Activated CD4-positive, alpha-beta T cell treated with anti-CD3 and anti-CD28 coated beads for 4 hours (primary cell): Measurements from ENCODE around the gene COPZ1.

ENCODE experiments used
- DNase-seq, 2 donors: peaks; one replicate each; pipeline ENCODE4 v3.0.0-alpha.2; 2020

Gene COPZ1

DNA sequence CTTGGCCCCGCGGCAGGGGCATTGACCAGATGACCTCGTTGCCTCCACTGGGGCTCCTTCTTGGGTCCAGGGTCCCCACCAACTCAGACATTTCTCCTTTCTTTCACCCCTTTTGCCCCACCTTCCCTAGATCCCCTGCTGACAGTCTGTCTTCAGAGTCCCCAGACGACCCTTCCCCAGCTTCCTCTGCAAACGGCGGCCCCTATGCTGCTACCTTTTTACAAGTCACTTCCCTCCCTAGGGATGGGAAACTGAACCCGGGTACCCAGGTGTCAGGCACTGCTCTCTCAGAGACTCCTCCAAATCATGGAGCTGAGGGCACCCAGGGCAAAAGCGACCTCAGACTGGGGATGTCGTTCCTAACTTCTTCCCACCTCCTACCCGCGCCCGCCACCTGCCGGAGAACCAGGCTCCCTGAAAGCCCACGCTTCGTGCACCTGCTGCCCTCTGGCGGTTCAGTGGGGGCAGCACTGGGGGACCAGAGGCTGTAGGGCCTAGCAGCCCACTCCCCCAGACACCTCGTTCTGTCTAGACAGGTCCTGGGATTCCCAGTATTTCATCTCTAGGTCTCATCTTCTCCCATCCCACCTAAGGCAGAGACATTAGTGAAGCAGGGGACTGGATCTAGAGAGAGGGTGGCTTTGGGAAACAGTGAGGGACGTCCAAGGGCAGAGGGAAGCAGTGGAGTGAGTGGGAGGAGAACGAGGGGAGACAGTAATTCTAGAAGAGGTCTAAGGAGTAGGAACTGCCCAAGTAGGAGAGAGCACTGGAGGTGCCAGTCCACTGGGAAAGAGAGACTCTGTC lies 54.7 kb downstream of the COPZ1 start:
- DNase-seq, result peak; percentile 88 to 93

DNA sequence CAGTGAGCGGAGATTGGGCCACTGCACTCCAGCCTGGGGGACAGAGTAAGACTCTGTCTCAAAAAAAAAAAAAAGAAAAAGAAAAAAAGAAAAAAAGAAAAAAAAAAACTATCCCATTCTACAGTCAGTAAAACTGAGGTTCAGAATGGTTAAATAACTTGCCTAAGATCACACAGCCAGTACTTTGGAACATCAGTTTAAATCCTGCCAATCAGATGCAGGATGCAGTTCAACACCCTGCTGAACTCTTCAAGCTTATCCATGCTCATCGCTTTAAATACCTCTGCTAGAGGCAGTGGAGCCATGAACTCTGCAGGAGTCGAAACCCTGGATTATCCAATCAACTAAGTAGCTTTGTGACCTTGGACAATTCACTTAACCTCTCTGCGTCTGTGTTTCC lies 56.2 kb downstream of the COPZ1 start:
- DNase-seq, result no peak

DNA sequence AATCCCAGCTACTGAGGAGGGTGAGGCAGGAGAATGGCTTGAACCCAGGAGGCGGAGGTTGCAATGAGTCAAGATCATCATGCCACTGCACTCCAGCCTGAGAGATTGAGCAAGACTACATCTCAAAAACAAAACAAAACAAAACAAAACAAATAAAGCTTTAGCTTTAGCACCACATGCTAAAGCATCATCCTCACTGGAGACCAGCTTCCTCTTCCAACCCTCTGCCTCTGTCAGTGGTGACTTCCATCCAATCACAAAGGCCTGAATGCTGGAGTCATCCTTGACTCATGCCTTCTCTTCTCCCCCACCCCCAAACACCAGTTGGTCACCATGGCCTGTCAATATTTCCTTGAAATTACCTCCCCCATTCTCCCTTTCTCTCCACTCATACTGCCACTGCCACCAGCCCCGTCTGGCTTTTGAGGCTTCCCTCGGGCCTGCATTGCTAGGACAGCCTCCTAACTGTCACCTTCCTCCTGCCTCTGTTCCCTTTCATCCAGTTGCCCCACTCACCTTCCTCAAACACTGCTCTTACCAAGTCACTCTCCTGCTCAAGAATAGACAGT lies 58.2 kb downstream of the COPZ1 start:
- no peak for DNase-seq

DNA sequence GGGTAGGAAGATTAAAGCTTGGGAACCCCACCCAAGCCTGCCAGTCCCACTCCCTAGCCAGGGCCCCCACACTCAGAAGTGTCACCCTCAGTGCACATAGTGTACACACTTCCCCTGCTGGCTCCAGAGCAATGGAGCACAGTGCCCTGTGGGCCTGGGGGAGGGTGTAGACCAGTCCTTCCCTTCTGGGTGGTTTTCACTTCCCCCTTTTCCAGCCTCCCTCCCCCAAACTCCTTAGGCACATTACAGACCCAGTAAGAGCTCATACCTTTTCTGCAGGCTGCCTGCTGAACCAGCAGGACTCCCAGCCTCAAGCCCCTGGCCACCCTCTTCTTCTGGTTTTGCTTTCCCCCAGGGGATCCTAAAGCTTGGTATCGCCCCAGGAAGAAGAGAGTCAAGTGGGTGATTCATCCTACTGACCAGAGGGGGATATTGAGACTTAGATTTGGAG lies 59.7 kb downstream of the COPZ1 start, which contains the start of gene ZNF385A:
ZNF385A (minus strand) TSS at position 143 of the 451 bp plus-strand sequence. CDS start 219 bp downstream, outside the sequence.
- no peak for DNase-seq

DNA sequence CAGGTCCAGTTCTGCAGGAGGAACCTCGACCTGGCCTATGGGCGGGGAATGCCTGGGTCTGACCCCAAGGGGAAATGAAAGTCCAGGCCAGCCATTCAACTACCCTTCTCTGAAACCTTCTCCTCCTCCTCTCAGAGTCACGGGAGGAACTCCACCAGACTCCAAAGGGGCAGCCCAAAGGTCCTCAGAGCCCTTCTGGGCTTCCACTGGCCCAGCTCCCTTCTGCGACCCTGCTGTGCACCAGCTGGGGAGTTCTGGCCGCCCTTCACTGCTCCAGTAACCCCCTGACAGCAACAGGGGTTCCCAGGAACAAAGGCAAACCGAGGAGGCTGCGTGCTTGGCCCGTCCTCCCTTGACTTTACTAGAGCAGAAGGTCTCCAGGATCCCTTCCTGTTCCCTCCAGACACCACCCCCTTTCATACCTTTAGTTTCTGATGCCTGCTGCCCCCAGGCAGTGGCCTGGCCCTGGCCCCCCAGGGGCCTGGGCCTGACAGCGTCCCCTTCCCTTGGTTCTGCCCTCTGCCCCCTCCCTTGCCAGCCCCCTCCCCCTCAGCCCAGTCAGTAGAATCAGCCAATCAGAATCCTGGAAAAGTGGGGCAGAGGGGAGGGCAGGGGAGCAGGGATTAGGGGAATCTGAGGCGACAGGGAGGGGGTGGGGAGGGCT lies 60.5 kb downstream of the COPZ1 start:
- DNase-seq, result no peak

DNA sequence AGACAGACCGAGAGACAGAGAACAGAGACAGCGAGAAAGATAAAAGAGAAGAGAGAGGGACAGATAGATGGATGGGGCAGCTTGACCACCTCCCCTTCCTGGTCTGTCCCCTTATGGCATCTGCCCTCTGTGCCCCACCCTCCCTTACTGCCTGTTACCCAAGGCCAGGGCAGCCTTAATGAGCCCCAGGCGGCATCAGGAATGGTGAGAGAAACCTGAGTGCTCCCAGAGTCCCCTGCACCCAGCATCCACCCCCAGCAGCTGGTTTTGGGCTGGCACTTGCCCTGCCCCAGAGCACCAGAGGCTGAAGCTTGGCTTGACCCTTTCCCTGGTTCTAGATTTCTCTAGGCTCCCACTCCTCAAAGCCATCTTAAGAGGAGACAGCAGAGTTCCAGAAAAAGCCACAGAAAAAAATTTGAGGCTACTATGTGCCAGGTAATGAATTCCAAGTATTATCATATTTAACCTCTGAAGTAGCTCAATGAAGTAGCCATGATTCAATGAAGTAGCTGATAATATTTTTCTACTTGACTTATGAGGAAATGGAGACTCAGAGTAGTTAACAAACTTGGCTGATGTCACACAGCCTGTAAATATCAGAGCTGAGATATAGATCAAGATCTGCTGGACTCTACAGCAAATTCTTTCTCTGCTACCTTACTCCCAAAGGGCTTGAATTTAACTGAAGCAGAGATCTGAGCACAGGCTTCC lies 61.6 kb downstream of the COPZ1 start:
- DNase-seq, result no peak

DNA sequence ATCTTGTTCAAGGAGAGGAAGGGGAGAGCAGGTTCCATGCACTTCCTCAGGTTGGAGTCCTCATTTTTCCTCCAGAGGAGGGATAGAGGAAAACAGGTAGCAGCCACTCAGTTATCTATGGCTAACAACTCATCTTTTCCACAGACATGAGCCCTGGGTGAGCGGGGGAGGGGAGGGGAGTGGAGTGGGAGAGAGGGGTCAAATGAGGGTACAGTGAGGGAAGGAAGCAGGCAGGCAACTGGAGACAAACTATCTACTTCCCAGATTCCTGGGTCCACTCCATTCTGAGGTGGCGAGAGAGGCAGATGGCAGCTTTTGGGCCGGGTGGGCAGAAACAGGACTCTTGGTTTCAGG lies 62.2 kb downstream of the COPZ1 start:
- DNase-seq, result no peak

DNA sequence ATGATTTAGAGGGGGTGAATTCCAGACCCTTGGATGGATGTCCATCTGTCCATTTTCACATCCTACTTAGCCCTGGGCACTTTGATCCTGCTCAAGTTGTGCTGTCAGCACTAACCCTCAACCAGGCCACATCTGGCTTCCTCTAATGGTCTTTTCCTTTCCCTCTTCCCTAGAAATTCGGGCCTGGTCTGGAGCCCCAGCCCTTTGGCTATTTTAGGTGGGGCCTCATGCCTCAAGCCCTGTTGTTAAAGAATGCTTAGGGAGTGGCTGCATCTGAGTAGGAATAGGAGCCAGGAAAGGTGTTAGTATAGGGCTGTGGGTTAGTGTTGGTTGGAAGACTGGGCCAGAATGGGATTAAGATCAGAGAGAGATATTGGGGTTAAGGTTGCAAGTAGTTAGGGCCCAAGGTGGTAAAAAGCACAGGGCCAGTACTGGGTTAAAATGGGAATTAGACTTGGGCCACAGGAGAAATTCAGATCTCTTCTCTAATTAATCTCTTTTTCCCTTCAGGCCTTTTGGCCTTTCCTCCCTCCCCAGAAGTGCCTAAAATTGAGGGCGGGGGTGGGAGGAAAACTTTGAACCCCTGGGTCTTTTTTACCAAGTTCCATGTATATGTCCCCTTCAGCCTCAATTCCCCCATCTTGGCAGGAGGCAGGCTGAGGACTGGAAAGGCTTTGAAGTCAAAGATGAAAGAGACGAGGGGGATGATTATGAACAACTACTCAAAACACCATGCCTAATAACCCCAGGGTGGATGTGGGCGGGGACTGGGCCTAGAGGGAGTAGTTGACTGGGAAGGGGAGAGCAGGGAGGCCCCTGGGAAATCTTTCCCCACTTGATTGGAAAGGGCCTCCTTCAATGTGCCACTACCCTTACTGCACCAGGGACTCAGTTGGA lies 63.6 kb downstream of the COPZ1 start:
- DNase-seq, result no peak

DNA sequence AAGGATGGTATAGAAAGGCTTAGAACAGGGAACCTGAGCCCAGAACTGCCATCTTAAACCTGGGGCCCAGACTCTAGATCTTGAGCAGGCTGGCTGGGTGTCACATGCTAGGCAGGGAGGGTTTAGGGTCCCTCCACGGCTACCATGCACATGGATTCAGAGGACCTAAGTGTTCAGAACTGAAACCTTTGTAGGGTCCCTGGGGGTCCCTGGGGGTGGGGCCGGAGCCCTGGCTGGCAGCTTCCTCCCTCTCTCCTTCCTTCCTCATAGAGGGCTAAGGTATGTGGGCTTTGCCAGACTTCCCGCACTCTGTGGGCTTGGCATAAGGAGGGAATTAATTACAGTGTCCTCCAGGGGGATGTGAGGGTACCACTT lies 64.2 kb downstream of the COPZ1 start:
- no peak for DNase-seq

DNA sequence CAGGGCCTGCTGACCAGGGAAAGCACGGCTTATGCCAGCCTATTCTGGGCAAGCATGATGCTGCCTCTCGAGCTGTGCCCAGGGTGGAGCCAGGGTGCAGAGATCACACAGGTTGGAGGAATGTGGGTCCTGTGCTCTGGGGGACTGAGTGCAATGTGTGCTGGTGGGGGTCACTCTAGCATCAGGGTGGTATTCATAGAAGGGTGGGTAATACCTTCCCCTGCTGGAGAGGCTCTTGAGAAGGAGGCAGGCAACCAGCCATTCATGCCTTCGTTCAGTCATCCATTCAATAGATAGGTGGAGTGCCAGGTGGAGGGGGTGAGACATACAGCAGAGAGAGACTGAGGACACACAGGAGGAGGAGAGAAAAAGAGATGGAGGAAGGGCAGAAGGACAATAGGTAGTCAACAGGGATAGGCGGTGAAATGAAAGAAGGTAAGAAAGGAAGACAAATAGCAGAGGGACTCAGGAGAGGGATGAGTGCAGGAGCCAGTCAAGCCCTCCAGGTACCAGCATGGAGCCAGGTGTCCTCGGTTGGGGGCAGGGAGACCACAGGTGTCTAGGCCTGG lies 64.8 kb downstream of the COPZ1 start:
- DNase-seq, result no peak

DNA sequence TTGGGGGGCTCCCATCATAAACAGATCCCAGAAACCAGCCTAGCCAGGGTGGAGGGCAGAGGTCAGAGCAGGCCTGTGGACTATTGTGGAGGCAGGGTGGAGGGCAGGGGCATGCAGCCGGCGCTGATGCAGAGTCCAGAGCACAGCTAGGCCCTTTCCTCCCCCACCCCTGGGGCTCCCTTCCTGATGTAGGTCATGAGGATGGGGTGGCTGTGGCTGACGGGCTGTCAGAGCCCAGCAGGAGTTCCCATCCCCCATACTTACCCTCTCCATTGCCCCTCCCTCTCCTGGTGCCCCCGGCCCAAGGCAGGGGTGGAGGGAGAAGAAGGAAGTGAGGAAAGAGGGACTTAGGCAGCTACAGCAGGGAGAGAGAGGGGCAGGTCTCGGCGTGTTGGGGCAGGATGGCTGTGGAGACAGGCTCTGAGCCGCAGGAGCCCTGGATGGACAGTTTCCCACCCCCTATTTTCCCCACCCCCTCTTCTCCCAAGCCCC lies 65.3 kb downstream of the COPZ1 start:
- no peak for DNase-seq

DNA sequence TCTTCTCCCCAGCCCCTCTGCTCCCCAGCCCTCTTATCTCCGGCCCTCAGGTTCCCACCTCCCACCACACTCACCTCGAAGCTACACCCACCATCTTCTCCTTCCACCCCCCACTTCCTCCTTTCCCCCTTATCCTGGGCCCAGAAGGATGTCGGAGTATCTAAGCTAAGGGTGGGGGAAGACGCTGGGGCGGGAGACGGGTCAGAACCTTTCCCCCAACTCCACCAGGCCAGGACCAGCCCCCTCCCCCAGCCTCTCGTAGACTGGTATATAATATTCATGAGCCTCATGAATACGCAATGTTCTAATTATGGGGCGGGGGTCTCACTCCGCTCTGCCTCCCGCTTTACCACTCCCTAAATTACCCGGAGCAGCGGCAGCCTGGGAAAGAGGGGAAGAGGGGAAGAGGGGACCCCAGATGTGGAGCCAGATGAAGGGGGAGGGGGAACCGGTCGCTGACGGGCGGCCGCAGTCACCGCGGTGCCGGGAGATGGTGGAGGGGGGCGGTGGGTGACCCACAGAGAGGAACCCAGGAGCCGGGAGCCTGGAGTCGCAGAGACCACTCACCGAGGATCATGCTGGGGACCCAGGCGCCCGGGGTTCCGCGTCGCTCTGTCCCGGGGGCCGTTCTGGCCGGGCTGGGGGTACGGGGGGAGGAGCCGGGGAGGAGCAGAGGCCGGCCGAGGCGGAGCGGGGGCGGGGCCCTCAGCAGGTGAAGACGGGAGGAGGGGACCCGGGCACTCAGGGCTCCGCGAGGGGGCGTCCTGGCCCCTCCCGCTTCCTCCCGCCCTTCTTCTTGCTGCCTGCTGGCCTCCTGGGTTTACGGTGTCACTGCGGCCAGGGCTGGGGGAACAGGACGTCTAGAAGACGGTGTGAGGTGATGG lies 66.0 kb downstream of the COPZ1 start:
- peak; percentile 66 to 72 for DNase-seq

DNA sequence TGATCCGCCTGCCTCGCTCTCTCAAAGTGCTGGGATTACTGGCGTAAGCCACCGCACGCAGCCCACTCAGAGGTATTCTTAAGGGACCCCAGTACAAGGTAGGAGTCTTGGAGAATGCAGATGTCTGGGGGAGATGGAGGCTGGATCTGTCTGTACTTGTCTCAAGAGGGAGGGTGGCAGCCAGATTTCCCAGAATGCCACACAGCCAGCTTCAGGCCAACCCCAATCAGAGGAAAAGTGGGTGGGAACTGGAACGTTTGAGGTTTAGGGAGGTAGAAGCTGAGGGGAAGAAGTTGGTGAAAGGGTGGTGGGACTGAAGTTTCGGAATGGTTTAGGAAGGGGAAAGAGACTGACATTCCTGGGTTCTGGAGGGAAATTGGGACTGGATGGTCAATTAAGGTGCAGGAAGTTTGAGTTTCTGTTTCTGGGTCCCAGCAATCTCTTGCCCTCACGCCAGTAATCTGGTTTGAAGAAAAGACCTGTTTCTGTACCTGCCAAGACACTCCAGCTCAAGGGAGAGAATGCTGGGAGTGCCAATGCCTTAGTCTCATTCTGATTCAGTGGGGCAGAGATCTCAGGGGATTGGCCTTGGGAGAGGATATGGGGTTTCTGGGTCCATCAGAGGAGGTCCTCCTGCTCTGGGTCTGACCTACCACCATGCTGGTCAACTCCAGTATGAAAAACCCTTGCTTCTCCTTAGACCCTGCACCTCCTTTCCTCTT lies 67.7 kb downstream of the COPZ1 start:
- no peak for DNase-seq

DNA sequence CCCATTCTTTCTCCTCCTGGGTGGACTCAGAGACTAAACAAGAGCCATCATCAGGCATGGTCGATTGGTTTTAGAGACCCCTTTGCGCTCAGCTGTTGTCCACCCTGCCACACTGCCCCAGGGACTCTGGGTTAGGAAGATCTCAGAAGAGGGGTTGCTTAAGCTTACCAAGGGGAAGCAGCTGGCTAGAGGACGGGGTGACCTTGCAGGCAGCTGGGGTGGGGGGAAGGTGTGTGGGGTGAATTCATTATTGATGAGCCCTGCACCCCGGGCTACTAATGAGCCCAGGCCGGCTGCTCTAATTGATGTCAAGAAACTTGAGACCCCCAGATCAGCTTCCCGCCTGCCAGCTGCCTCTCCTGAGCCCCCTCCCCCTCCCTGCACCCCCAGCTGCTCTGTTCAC lies 68.3 kb downstream of the COPZ1 start:
- no peak for DNase-seq

DNA sequence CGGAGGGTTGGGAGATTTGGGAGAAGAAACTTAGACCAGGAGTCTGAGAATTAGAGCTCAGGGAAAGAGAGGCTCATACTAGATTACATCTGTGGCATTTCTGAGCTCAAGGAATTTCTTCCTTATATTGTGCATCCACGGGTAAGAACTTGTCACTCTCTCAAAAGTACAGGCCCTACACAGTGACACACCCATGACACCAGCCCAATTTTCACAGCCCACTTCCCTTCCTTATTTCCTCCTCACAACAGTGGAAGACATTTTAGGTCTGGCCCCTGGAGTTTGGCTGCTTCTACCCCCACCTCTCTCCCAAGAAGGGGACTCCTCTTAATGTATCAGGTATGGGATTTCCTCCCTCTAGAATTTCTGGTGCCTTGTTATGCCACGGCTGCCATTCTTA lies 68.8 kb downstream of the COPZ1 start:
- no peak for DNase-seq

DNA sequence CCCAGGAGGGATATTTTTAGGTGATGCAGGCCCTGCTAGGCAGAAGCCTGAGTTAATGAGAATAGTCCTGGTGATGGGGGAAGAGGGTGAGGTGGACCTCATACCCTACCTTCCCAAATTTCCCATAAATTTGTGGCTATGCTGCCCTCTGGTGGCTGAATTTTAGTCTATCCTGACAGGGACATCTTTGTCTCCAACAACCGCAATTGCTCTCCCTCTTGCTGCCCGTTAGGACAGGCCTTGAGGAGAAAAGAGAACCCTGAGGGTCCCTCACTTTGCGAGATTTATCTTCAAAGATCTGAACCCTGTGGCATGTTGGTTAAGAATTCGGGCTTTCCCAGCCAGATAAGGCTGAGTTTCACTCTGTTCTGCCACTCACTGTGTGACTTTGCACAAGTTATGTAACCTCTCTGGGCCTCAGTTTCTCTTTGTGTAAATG lies 69.4 kb downstream of the COPZ1 start:
- DNase-seq, result peak; percentile 44 to 59

DNA sequence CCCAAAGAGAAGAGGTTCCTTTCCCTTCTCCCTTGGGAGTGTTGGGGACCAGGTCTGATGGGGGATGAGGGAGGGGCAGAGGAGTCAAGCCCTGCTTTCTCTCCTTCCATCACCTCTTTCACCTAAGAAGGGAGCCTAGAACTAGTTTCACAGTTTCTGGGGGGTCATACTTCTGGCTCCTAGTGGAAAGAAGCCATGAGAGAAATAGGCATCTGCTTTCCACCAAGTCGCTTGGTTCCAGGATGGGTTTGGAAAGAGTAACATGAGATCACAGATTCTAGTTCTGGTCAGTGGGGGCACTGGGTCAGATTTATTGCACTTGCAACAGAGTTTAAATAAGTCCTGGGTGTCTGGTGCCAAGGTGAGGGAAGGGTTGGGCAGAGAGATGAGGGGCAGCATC lies 70.1 kb downstream of the COPZ1 start:
- no peak for DNase-seq

DNA sequence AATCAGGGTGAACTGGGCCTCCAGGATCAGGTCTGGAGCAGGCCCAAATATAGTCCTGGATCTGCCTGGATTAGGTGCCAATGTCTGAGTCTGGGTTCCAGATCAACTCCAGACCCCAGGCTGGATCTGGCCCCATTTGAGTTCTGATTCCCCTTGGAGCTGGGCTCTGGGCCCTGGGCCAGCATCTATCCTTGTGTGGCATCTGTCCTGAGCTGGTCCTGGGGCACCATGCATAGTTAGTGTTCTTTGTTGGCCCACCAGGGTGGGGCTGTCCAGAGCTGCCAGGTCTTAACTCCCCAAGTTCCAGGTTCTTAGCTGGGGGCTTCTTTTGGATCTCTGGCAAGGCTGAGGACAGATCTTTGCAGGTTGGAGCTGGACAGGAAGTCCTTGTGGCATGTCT lies 70.6 kb downstream of the COPZ1 start:
- no peak for DNase-seq

DNA sequence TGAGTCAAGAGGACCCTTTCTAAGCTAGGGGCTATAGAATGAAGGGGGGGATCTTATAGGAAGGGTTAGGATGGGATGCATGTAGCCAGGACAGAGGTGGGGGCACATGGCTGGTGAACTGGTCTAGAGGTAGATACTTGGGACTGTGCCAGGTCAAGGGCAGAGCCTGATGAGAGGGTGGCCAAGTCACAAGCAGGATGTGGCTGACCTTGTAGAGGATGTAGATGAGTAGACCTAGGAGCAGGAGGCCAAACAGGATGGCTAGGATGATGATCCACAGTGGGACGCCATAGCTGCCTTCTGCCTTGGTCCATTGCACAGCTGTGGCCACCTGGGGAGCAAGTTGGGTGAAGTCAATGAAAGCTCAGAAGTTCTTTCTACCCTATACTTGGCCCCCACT lies 72.2 kb downstream of the COPZ1 start:
- no peak for DNase-seq

DNA sequence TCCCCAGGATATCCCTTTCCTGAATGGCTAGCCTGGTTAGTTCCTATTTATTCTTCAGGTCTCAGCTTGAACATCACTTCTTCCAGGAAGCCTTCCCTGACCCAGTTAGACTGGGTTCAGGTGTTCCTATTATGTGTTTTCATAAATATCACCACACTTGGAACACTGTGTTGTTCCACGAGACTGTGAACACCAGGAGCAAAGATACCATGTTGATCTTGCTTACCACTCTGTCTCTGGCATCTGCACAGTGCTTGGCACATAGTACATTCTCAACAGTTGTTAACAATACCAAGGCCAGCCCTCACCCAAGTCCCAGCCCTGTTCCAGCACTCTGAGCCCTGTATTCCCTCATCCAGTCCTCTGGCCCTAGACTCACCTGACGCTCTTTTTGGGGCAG lies 73.3 kb downstream of the COPZ1 start:
- DNase-seq, result no peak
